Articular chondrocyte of knee joint (primary cell): ENCODE data around the gene ZNF780B. TPM values are rescaled to one million over a fixed set of nuclear protein-coding genes. Genes with fewer than 3 reads are reported as not detected.

Source experiments
- total RNA-seq: library from RNA; depleted of rRNA; stranded (reverse); fragments of >200 nt; gene quantifications from 2 replicates; pipeline ENCODE4 v1.2.3, GENCODE V29; 2012

The ZNF780B gene
- 20.3 and 31.8 TPM in 2 replicates for total RNA-seq

GRCh38 chr19:40055832-40056504 is at the start of gene ZNF780B:
Gene ZNF780B, minus strand, starts transcription at chr19:40056231. Its CDS starts 5,899 bp downstream, at chr19:40050332.

GRCh38 chr19:40090241-40091204 is 34.5 kb upstream of the ZNF780B start, which contains the start of gene ZNF780A:
Gene ZNF780A, minus strand, starts transcription at chr19:40090943. Its CDS starts 6,190 bp downstream, at chr19:40084753.

GRCh38 chr19:39996811-39997637 is 59.0 kb downstream of the ZNF780B start, which contains the start of gene ZNF546:
Gene ZNF546, plus strand, starts transcription at chr19:39997060. Its CDS starts 1,267 bp downstream, at chr19:39998327.

Other genes starting within 250 kb of the ZNF780B start
- gene DYRK1B, start 222.1 kb downstream of the ZNF780B start, total RNA-seq: 9.5 and 13.5 TPM in 2 replicates
- gene FBL, start 209.9 kb downstream of the ZNF780B start, total RNA-seq: 93.7 and 120 TPM in 2 replicates
- gene FCGBP, start 121.6 kb downstream of the ZNF780B start, total RNA-seq: 0.13 and 0.76 TPM in 2 replicates
- gene PSMC4, start 85.1 kb downstream of the ZNF780B start, total RNA-seq: 72.2 and 77.2 TPM in 2 replicates
- 8.5 and 9.8 TPM in 2 replicates for gene ZNF546, start 59.2 kb downstream of the ZNF780B start, total RNA-seq
- 18.9 and 24.6 TPM in 2 replicates for gene ZNF780A, start 34.7 kb upstream of the ZNF780B start, total RNA-seq
- gene MAP3K10, start 135.2 kb upstream of the ZNF780B start, total RNA-seq: 7.1 and 7.7 TPM in 2 replicates
- not detected in 2 replicates for gene TTC9B, start 162.2 kb upstream of the ZNF780B start, total RNA-seq
- 0.11 and 0.13 TPM in 2 replicates for gene CCNP, start 170.5 kb upstream of the ZNF780B start, total RNA-seq
- 102 and 105 TPM in 2 replicates for gene AKT2, start 229.1 kb upstream of the ZNF780B start, total RNA-seq